ENCODE measurements around the gene PTMS. TPM values are rescaled to one million over a fixed set of nuclear protein-coding genes. Genes with fewer than 3 reads are reported as not detected.

PTMS gene
- total RNA-seq, 1 experiment from 2014 or later = 370 TPM

GRCh38 chr12:6772726-6773589 is 6.8 kb downstream of the PTMS start (continued):
- no peak for TF ChIP-seq ZNF532 (CRISPR knock-in tag; IDR thresholded peaks at IDR 0.05; ENCODE audit: borderline replicate concordance)
- no peak for TF ChIP-seq FOXJ3 (CRISPR knock-in tag; IDR thresholded peaks at IDR 0.05; ENCODE audit: borderline replicate concordance)
- no peak for TF ChIP-seq NFYB (CRISPR knock-in tag; conservative IDR thresholded peaks at IDR 0.05; ENCODE audit: low read depth)
- no peak for TF ChIP-seq ZNF425 (CRISPR knock-in tag; conservative IDR thresholded peaks at IDR 0.05)
- TF ChIP-seq FOXP4 (CRISPR knock-in tag; IDR thresholded peaks at IDR 0.05) = no peak
- no peak for TF ChIP-seq ERG (CRISPR knock-in tag; IDR thresholded peaks at IDR 0.05)
- no peak for TF ChIP-seq CBFB (CRISPR knock-in tag; IDR thresholded peaks at IDR 0.05; ENCODE audit: low read depth)
- no peak for TF ChIP-seq EMX1 (CRISPR knock-in tag; IDR thresholded peaks at IDR 0.05)
- no peak for TF ChIP-seq ETV6 (CRISPR knock-in tag; IDR thresholded peaks at IDR 0.05)
- TF ChIP-seq TP53 (CRISPR knock-in tag; IDR thresholded peaks at IDR 0.05) = no peak
- no peak for TF ChIP-seq PRDM15 (CRISPR knock-in tag; IDR thresholded peaks at IDR 0.05)

Data from WTC11 (cell line).